Measurements from ENCODE around the gene OR6M1.

The OR6M1 gene

GRCh38 chr11:123797541-123797940 is 8.6 kb downstream of the OR6M1 start:
- H3K27me3 Mint-ChIP-seq (ENCODE audit: low read depth, poor library complexity), result no peaks in the 10 kb centered on the region
- peaks cover 6% of the 10 kb centered on the region for H3K36me3 Mint-ChIP-seq (ENCODE audit: low read depth)
- H3K9me3 Mint-ChIP-seq, result peaks cover 22% of the 10 kb centered on the region
- DNase-seq, result no peak
- H3K4me1 Mint-ChIP-seq, result peaks cover 26% of the 10 kb centered on the region
- no peak overlapping the region for H3K27ac Mint-ChIP-seq
- H3K4me3 Mint-ChIP-seq, result no peak overlapping the region
- TF ChIP-seq CTCF (IDR thresholded peaks at IDR 0.05), result no peak

GRCh38 chr11:123797114-123797513 is 9.0 kb downstream of the OR6M1 start:
- H3K4me3 Mint-ChIP-seq, result no peak overlapping the region
- peaks cover 26% of the 10 kb centered on the region for H3K9me3 Mint-ChIP-seq
- peaks cover 26% of the 10 kb centered on the region for H3K4me1 Mint-ChIP-seq
- no peak for DNase-seq
- peaks cover 6% of the 10 kb centered on the region for H3K36me3 Mint-ChIP-seq (ENCODE audit: low read depth)
- peak overlapping the region; percentile 30 for H3K27ac Mint-ChIP-seq
- no peaks in the 10 kb centered on the region for H3K27me3 Mint-ChIP-seq (ENCODE audit: low read depth, poor library complexity)
- TF ChIP-seq CTCF (IDR thresholded peaks at IDR 0.05), result no peak

GRCh38 chr11:123796226-123796625 is 9.9 kb downstream of the OR6M1 start:
- Mint-ChIP-seq H3K27me3 (ENCODE audit: low read depth, poor library complexity) (no peaks in the 10 kb centered on the region), H3K4me3 (no peak overlapping the region), H3K4me1 (peaks cover 26% of the 10 kb centered on the region), H3K36me3 (ENCODE audit: low read depth) (peaks cover 6% of the 10 kb centered on the region), H3K27ac (no peak overlapping the region), H3K9me3 (peaks cover 31% of the 10 kb centered on the region)
- no peak for DNase-seq
- no peak for TF ChIP-seq CTCF (IDR thresholded peaks at IDR 0.05)

- Mint-ChIP-seq H3K27ac (no peak overlapping the region), H3K9me3 (peaks cover 16% of the 10 kb centered on the region), H3K36me3 (ENCODE audit: low read depth) (no peaks in the 10 kb centered on the region), H3K4me1 (peaks cover 8% of the 10 kb centered on the region), H3K27me3 (ENCODE audit: low read depth, poor library complexity) (no peaks in the 10 kb centered on the region), H3K4me3 (no peak overlapping the region)
- DNase-seq, result no peak
- no peak for TF ChIP-seq CTCF (IDR thresholded peaks at IDR 0.05)
Measured at GRCh38 chr11:123783536-123783935, 22.6 kb downstream of the OR6M1 start.

- Mint-ChIP-seq H3K27ac (no peak overlapping the region), H3K27me3 (ENCODE audit: low read depth, poor library complexity) (no peaks in the 10 kb centered on the region), H3K4me3 (no peak overlapping the region), H3K4me1 (peaks cover under 1% of the 10 kb centered on the region), H3K9me3 (peaks cover 14% of the 10 kb centered on the region), H3K36me3 (ENCODE audit: low read depth) (no peaks in the 10 kb centered on the region)
- no peak for DNase-seq
- no peak for TF ChIP-seq CTCF (IDR thresholded peaks at IDR 0.05)
Measured at GRCh38 chr11:123778511-123778910, 27.6 kb downstream of the OR6M1 start.

- no peak overlapping the region for H3K27ac Mint-ChIP-seq
- H3K36me3 Mint-ChIP-seq (ENCODE audit: low read depth), result no peaks in the 10 kb centered on the region
- DNase-seq, result no peak
- H3K4me3 Mint-ChIP-seq, result no peak overlapping the region
- peaks cover 2% of the 10 kb centered on the region for H3K27me3 Mint-ChIP-seq (ENCODE audit: low read depth, poor library complexity)
- peaks cover 14% of the 10 kb centered on the region for H3K9me3 Mint-ChIP-seq
- TF ChIP-seq CTCF (IDR thresholded peaks at IDR 0.05), result no peak
- no peaks in the 10 kb centered on the region for H3K4me1 Mint-ChIP-seq
Measured at GRCh38 chr11:123775715-123776549, 30.2 kb downstream of the OR6M1 start.

Data from nephron progenitor cell (in vitro differentiated cells).